Kidney (tissue), 14 donors: ENCODE results near the gene TNPO2. TPM values are rescaled to one million over a fixed set of nuclear protein-coding genes. Genes with fewer than 3 reads are reported as not detected.

Experiments used
- DNase-seq, 5 donors: peaks; one replicate each; pipeline ENCODE4 v3.0.0-alpha.2; 2013 to 2020
- FAIRE-seq: peaks from 2 replicates; lab custom pipeline; 2012; peaks lifted over from hg19 to GRCh38; lab: Jason Lieb, UNC
- H3K27ac ChIP-seq, 2 donors: one replicate each; pipeline ENCODE4 v1.7.0; 2013; ENCODE audit warnings: low read depth in 2 of 2, low read length in 2 of 2, inconsistent platforms in 1 of 2
- H3K27me3 ChIP-seq: one replicate; pipeline ENCODE4 v1.7.1; 2013; ENCODE audit warnings: low read length, inconsistent platforms; ENCODE audit not compliant: control insufficient read depth, insufficient read depth
- H3K36me3 ChIP-seq, 3 donors: one replicate each; pipeline versions ENCODE4 v1.7.0 to v1.7.1; 2013; ENCODE audit warnings: low read length in 3 of 3, control low read depth in 1 of 3, inconsistent platforms in 1 of 3; ENCODE audit not compliant: insufficient read depth in 3 of 3, control insufficient read depth in 2 of 3
- H3K4me1 ChIP-seq, 3 donors: one replicate each; pipeline versions ENCODE4 v1.7.0 to v1.7.1; 2013; ENCODE audit warnings: low read length in 3 of 3, inconsistent platforms in 1 of 3, low read depth in 1 of 3; ENCODE audit not compliant: control insufficient read depth in 2 of 3, insufficient read depth in 2 of 3
- H3K4me3 ChIP-seq, 3 donors: one replicate each; pipeline versions ENCODE4 v1.7.0 to v1.8.1; 2013; ENCODE audit warnings: low read length in 3 of 3, control low read depth in 1 of 3, inconsistent platforms in 1 of 3
- H3K9ac ChIP-seq, 3 donors: one replicate each; pipeline versions ENCODE4 v1.7.0 to v1.7.1; 2013; ENCODE audit warnings: low read length in 3 of 3, control low read depth in 1 of 3, inconsistent platforms in 1 of 3
- H3K9me3 ChIP-seq, 3 donors: one replicate each; pipeline versions ENCODE4 v1.7.0 to v1.7.1; 2013; ENCODE audit warnings: low read length in 3 of 3, control low read depth in 1 of 3, inconsistent platforms in 1 of 3; ENCODE audit not compliant: control insufficient read depth in 2 of 3, insufficient read depth in 1 of 3
- intact Hi-C: fragments of 100-400 bp; cut with DNase I; formaldehyde crosslinking; loops from one replicate; pipeline ENCODE4 v1.11.1; 2022
- polyA plus RNA-seq: library from polyadenylated mRNA; stranded (reverse); fragments of 350-450 nt; fragmentation: Illumina TruSeq; extraction: RNeasy Lipid Tissue Mini Kit (QIAGEN cat#74804); gene quantifications from one replicate; pipeline ENCODE4 v1.2.3, GENCODE V29; 2014; ENCODE audit warnings: low read depth, low replicate concordance; ENCODE audit not compliant: insufficient read depth
- total RNA-seq: library from RNA; stranded (reverse); fragmentation: NEBNext Ultra II Directional; extraction: Animal tissue kit (Norgen Biotek cat#: 25700); gene quantifications from one replicate; pipeline ENCODE4 v1.2.1, GENCODE V29; 2021
- TF ChIP-seq, protein P1 (sequence below): IDR thresholded peaks from 3 replicates; pipeline ENCODE4 v1.5.1; 2012; ENCODE audit warnings: mild to moderate bottlenecking, moderate library complexity, borderline replicate concordance; ENCODE audit not compliant: insufficient read depth; ENCODE audit errors: extremely low read depth
- donor health status: control.
- donor health status: control.
- donor health status: control.
- donor health status: control.
- donor health status: control.
- donor health status: DM: yes; HTN: yes; CAD: no.
- donor health status: Normal renal cell carcinoma (clear cell type).

Gene TNPO2
- total and polyA plus RNA-seq, 2 donors from 2014 or later, result 20.5 to 62.7 TPM

DNA sequence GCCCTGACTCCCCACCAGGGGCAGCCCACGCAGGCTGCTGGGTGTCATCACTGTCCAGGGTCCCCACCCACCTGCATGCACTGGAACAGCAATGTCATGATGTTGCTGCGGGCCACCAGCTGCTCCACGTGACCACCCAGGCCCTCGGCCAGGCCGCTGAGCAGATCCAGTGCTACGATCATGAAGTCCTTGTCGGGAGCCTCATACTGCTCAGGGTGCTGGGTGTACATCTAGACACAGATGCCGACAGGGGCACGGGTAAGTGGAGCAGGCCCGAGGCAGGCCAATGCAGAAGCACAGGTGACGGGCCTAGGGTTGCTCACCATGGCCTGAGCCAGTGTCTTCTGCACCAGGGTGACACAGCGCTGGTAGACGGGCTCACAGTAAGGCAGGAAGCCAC is 18.6 kb downstream of the TNPO2 start:
- Histone ChIP-seq H3K9me3 (no peaks in the 10 kb centered on the region), H3K4me1 (no peaks in the 10 kb centered on the region), H3K9ac (no peak overlapping the region), H3K27me3 (no peaks in the 10 kb centered on the region), H3K27ac (no peak overlapping the region), H3K4me3 (no peak overlapping the region), H3K36me3 (peaks cover 4 to 58% (median 25%) of the 10 kb centered on the region in 3 donors)
- TF ChIP-seq, protein P1, sequence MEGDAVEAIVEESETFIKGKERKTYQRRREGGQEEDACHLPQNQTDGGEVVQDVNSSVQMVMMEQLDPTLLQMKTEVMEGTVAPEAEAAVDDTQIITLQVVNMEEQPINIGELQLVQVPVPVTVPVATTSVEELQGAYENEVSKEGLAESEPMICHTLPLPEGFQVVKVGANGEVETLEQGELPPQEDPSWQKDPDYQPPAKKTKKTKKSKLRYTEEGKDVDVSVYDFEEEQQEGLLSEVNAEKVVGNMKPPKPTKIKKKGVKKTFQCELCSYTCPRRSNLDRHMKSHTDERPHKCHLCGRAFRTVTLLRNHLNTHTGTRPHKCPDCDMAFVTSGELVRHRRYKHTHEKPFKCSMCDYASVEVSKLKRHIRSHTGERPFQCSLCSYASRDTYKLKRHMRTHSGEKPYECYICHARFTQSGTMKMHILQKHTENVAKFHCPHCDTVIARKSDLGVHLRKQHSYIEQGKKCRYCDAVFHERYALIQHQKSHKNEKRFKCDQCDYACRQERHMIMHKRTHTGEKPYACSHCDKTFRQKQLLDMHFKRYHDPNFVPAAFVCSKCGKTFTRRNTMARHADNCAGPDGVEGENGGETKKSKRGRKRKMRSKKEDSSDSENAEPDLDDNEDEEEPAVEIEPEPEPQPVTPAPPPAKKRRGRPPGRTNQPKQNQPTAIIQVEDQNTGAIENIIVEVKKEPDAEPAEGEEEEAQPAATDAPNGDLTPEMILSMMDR, result no peak
- intact Hi-C loops, result no loop called here
- DNase-seq, result no peak
- no peak for FAIRE-seq

DNA sequence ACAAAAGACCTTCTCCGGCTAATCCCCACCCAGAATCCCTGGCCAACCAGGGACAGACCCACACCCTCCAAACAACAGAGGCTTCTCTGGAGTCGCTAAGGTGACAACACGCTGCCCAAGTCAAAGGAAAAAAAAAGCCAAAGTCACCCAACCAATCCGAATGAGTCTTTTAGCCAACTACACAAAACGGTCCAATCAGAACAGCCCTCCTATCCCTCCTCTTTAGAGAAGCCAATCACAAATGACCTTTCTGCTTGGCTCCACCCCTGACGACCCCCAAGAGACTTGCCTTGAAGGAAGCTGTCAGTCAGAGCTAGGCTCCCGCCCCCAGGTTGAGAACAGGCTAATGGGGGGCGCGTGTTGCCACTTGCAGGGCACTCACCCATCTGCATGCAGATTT is 20.7 kb downstream of the TNPO2 start:
- peak in 3 of 5 donors; percentile 41 to 67 (median 55) for DNase-seq
- no peak for FAIRE-seq
- no peak overlapping the region for H3K9ac ChIP-seq

DNA sequence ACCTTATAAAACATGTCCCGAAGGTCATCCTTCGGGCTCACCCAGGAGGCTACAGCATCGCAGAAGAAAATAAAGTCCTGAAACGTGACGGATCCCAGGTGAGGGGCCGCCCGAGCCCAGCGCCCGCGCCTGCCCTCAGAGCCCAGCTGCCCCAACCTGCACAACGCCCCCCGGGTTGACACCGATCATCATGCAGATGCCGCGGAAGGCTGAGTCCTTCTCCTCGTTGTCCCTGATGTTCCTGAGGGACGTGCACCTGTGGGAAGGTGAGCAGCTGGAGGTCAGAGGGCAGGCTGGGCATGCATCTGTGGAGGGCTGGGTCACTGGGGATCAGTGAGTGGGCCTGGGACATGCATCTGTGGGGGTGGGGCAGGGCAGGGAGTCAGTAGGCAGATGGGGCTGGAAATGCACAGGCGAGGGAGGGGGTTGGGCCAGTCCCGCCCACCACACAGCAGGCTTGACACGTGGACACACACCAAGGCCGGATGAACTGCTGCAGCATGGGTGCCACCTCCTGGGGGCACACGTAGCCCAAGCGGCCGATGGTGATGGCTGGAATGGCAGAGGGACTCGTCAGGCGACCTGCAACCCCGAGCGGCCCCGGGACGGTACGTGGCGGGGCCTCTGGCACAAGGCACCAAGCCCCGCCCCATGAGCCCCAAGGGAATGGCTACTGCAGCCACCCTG is 22.0 kb downstream of the TNPO2 start:
- intact Hi-C loops, result no loop called here
- H3K4me3 ChIP-seq, result no peak overlapping the region
- H3K36me3 ChIP-seq, result peaks cover 2 to 48% (median 23%) of the 10 kb centered on the region in 3 donors
- DNase-seq (no peak), FAIRE-seq (no peak)
- no peaks in the 10 kb centered on the region for H3K27me3 ChIP-seq
- H3K9me3 ChIP-seq, result no peaks in the 10 kb centered on the region
- peaks cover 0 to 2% (median 0%) of the 10 kb centered on the region in 3 donors for H3K4me1 ChIP-seq
- TF ChIP-seq, protein P1, result no peak
- no peak overlapping the region for H3K27ac ChIP-seq
- no peak overlapping the region for H3K9ac ChIP-seq

More for the DNA sequence above, 20.7 kb downstream of the TNPO2 start:
- intact Hi-C loops, result no loop called here
- no peaks in the 10 kb centered on the region for H3K9me3 ChIP-seq
- H3K4me1 ChIP-seq, result no peaks in the 10 kb centered on the region
- H3K27me3 ChIP-seq, result no peaks in the 10 kb centered on the region
- H3K27ac ChIP-seq, result no peak overlapping the region
- H3K36me3 ChIP-seq, result peaks cover 2 to 48% (median 23%) of the 10 kb centered on the region in 3 donors
- TF ChIP-seq, protein P1, result no peak
- H3K4me3 ChIP-seq, result no peak overlapping the region
